ENCODE results near the gene GALNS. TPM values are rescaled to one million over a fixed set of nuclear protein-coding genes. Genes with fewer than 3 reads are reported as not detected.

Gene GALNS
- total and polyA plus RNA-seq, 4 donors, result 9.3 to 44.1 (median 28.9) TPM

DNA sequence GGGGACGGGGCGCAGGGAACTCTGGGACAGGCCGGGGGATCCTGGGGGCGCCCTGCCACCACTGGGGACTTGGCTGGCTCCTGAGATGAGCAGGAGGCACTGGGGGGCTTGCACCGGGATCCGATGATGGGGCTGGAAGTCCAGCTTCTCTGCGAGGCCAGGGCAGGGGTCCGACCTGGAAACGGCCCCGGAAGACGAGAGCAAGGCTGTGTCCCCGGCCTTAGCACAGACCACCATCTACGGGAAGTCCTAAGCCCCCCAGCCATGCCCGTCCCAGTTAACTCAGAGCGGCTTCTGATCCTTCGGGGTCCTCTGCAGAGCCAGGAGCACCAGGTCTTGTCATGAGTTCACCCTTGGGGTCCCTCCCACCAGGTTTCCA is 52.6 kb downstream of the GALNS start:
- no peaks in the 10 kb centered on the region for H3K27me3 ChIP-seq (ENCODE audit: control insufficient read depth in 1 of 2, insufficient read depth in 2 of 2, low read length in 1 of 2)
- no peaks in the 10 kb centered on the region for H3K9me3 ChIP-seq (ENCODE audit: control insufficient read depth, low read length)
- H3K27ac ChIP-seq (ENCODE audit: low read depth in 1 of 2, low read length in 2 of 2), result no peak overlapping the region
- H3K4me1 ChIP-seq (ENCODE audit: control insufficient read depth in 1 of 2, insufficient read depth in 2 of 2, low read length in 2 of 2), result no peaks in the 10 kb centered on the region
- no peak for ATAC-seq (ENCODE audit: low FRiP score)
- no peak for DNase-seq
- H3K36me3 ChIP-seq (ENCODE audit: control insufficient read depth in 1 of 2, insufficient read depth in 2 of 2, low read length in 1 of 2), result no peaks in the 10 kb centered on the region
- WGBS, 2 donors, result 1 to 2% methylated on average over 15 to 16 of the region's 16 CpGs
- intact Hi-C loops (cut with DNase I), result no loop called here
- H3K4me3 ChIP-seq (ENCODE audit: low read length in 2 of 2), result no peak overlapping the region

DNA sequence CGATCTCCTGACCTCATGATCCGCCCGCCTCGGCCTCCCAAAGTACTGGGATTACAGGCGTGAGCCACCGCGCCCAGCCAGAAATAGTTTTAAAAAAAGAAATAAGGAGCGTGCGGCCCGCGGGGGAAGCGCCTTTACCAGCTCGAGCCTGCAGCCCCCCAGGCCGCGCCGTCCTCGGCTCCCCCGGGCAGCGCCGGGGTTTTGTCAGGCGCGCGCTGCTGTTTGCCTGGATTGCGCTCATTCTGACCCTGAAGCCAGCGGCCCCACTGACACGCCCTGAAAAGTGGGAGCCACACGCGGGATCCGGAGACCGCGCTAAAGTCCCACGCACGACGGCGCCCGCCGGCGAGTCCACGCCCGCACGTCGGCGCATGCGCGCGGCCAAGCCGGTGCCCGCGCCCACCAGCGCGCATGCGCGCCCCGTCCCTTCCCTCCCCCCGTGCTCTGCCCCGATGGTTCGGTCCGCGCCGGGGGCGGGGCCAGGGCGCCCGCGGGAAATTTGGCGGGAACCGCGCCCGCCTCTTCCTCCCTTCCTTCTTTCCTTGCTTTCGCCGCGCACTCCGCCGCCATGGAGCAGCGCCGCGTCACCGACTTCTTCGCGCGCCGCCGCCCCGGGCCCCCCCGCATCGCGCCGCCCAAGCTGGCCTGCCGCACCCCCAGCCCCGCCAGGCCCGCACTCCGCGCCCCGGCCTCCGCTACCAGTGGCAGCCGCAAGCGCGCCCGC is 53.3 kb downstream of the GALNS start, which contains the start of gene CDT1:
TSS of gene CDT1 (plus strand) at position 526 of the 724 bp plus-strand sequence. CDS start at position 569, 43 bp downstream.
- DNase-seq, result peak; percentile 89 to 95
- Histone ChIP-seq H3K27me3 (ENCODE audit: control insufficient read depth in 1 of 2, insufficient read depth in 2 of 2, low read length in 1 of 2) (no peaks in the 10 kb centered on the region), H3K9me3 (ENCODE audit: control insufficient read depth, low read length) (no peaks in the 10 kb centered on the region), H3K27ac (ENCODE audit: low read depth in 1 of 2, low read length in 2 of 2) (no peak within 1 kb of the TSS), H3K36me3 (ENCODE audit: control insufficient read depth in 1 of 2, insufficient read depth in 2 of 2, low read length in 1 of 2) (no peaks in the 10 kb centered on the region), H3K4me1 (ENCODE audit: control insufficient read depth in 1 of 2, insufficient read depth in 2 of 2, low read length in 2 of 2) (no peaks in the 10 kb centered on the region), H3K4me3 (ENCODE audit: low read length in 2 of 2) (peak within 1 kb of the TSS; percentile 30 to 59)
- peak; percentile 88 for ATAC-seq (ENCODE audit: low FRiP score)
- intact Hi-C loops (cut with DNase I), result no loop called here
- 1% methylated on average over 70 to 97 of the region's 98 CpGs for WGBS, 2 donors

DNA sequence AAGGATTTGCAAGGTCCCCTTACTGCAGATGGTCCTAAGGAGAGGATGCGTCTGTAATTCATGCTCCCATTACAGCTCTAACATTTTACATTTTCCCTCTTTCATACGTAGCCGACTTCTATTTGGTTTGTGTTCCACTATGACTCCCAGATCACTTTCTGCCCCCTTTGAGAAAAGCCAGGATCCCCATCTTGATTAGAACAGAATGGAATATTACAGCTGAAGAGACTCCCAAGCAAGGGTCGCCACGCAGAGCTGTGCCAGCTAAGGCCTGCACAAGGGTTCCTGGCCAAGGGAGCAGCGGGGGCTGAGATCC is 56.5 kb downstream of the GALNS start:
- Histone ChIP-seq H3K4me1 (ENCODE audit: control insufficient read depth in 1 of 2, insufficient read depth in 2 of 2, low read length in 2 of 2) (no peaks in the 10 kb centered on the region), H3K4me3 (ENCODE audit: low read length in 2 of 2) (no peak overlapping the region), H3K9me3 (ENCODE audit: control insufficient read depth, low read length) (no peaks in the 10 kb centered on the region), H3K36me3 (ENCODE audit: control insufficient read depth in 1 of 2, insufficient read depth in 2 of 2, low read length in 1 of 2) (no peaks in the 10 kb centered on the region), H3K27ac (ENCODE audit: low read depth in 1 of 2, low read length in 2 of 2) (no peak overlapping the region), H3K27me3 (ENCODE audit: control insufficient read depth in 1 of 2, insufficient read depth in 2 of 2, low read length in 1 of 2) (no peaks in the 10 kb centered on the region)
- ATAC-seq (ENCODE audit: low FRiP score) (no peak), DNase-seq (no peak)
- intact Hi-C loops (cut with DNase I), result no loop called here
- WGBS, 2 donors, result 88 to 89% methylated on average over 6 of the region's 6 CpGs

DNA sequence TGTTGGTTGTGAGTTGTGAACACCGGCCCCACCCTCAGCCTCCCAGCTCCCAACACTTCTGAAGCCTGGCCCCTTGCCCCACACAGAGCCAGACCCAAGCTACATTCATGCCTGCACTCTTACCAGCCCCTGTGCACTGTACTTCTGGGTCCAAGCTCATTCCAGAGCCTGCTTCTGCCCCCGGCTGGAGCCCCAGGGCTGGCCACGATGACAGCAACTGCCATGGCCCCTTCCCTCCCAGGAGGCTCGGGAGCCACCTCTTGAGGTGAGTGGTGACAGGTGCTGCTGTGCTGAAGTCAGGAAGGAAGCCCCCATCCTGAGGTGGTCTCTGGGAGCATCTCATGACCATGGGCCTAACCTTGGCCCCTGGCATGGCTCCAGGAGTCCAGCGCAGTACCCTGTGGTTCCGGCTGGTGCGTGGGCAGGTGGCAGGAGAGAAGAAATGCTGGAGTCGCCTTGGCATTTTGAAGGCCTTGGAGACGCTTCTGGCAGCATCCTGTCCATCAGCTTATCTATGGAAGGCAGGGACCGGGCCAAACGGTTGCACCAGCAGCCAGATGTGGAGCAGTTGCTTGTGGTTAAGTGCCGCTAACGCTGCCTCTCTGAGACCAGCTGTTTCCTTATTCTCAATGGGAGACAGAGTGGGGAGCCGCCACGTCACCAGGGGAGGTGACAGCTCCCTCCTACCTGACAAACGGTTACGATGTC is 57.0 kb downstream of the GALNS start:
- intact Hi-C loops (cut with DNase I), result no loop called here
- no peaks in the 10 kb centered on the region for H3K4me1 ChIP-seq (ENCODE audit: control insufficient read depth in 1 of 2, insufficient read depth in 2 of 2, low read length in 2 of 2)
- no peak overlapping the region for H3K27ac ChIP-seq (ENCODE audit: low read depth in 1 of 2, low read length in 2 of 2)
- no peaks in the 10 kb centered on the region for H3K27me3 ChIP-seq (ENCODE audit: control insufficient read depth in 1 of 2, insufficient read depth in 2 of 2, low read length in 1 of 2)
- DNase-seq (no peak), ATAC-seq (ENCODE audit: low FRiP score) (no peak)
- H3K4me3 ChIP-seq (ENCODE audit: low read length in 2 of 2), result no peak overlapping the region
- WGBS, 2 donors, result 87 to 89% methylated on average over 17 of the region's 17 CpGs
- no peaks in the 10 kb centered on the region for H3K36me3 ChIP-seq (ENCODE audit: control insufficient read depth in 1 of 2, insufficient read depth in 2 of 2, low read length in 1 of 2)
- no peaks in the 10 kb centered on the region for H3K9me3 ChIP-seq (ENCODE audit: control insufficient read depth, low read length)

DNA sequence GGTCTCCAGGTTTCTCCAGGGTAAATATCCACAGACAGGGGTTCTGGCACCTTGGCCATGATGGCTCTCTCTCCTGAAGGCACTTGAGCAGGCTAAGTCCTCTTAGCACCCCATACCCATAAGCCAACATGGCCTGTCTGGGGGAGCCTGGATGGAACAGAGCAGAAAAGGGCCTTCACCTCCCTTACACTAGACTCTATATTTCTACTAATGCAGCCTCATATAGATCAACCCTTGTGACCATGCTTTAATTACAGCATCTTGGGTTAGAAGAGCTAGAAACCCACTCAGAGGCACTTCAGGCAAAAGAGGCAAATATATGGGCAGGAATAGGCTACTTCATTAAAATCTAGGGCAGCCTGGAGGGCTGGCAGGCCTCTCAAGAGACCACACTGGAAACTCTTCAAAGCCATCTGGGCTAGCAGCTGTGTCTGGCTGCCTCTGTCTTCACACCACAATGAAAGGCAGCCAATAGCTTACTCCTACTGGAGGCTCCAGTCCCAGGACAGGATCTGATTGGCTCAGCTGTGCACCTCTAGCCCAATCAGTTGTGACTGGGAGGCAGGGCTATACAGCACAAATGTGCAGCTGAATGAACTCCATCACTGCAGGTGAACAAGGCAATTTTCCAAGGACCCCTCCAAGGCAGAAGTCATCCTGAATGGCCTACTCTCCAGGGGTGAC is 57.8 kb downstream of the GALNS start:
- no peaks in the 10 kb centered on the region for H3K9me3 ChIP-seq (ENCODE audit: control insufficient read depth, low read length)
- no peak for ATAC-seq (ENCODE audit: low FRiP score)
- intact Hi-C loops (cut with DNase I), result no loop called here
- DNase-seq, result no peak
- no peaks in the 10 kb centered on the region for H3K36me3 ChIP-seq (ENCODE audit: control insufficient read depth in 1 of 2, insufficient read depth in 2 of 2, low read length in 1 of 2)
- H3K4me3 ChIP-seq (ENCODE audit: low read length in 2 of 2), result no peak overlapping the region
- H3K27me3 ChIP-seq (ENCODE audit: control insufficient read depth in 1 of 2, insufficient read depth in 2 of 2, low read length in 1 of 2), result no peaks in the 10 kb centered on the region
- no peak overlapping the region for H3K27ac ChIP-seq (ENCODE audit: low read depth in 1 of 2, low read length in 2 of 2)
- H3K4me1 ChIP-seq (ENCODE audit: control insufficient read depth in 1 of 2, insufficient read depth in 2 of 2, low read length in 2 of 2), result no peaks in the 10 kb centered on the region

DNA sequence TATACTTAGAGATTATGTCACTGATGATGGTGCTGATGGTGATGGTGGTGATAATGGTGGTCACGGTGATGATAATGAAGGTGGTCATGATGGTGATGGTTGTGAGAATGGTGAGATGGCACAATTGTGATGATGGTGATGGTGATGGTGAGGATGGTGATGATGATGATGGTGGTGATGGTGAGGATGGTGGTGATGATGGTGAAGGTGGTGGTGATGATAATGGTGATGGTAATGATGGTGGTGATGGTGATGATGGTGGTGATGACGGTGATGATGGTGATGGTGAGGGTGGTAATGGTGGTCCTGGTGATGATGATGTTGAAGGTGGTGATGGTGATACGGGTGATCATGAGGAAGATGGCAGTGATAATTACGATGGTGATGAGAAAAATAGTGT is 58.7 kb downstream of the GALNS start:
- no peak overlapping the region for H3K4me3 ChIP-seq (ENCODE audit: low read length in 2 of 2)
- no peaks in the 10 kb centered on the region for H3K36me3 ChIP-seq (ENCODE audit: control insufficient read depth in 1 of 2, insufficient read depth in 2 of 2, low read length in 1 of 2)
- no peak for ATAC-seq (ENCODE audit: low FRiP score)
- WGBS, 2 donors, result 94 to 96% methylated on average over 4 of the region's 4 CpGs
- H3K27ac ChIP-seq (ENCODE audit: low read depth in 1 of 2, low read length in 2 of 2), result no peak overlapping the region
- intact Hi-C loops (cut with DNase I), result no loop called here
- DNase-seq, result no peak
- H3K9me3 ChIP-seq (ENCODE audit: control insufficient read depth, low read length), result no peaks in the 10 kb centered on the region
- H3K27me3 ChIP-seq (ENCODE audit: control insufficient read depth in 1 of 2, insufficient read depth in 2 of 2, low read length in 1 of 2), result no peaks in the 10 kb centered on the region
- no peaks in the 10 kb centered on the region for H3K4me1 ChIP-seq (ENCODE audit: control insufficient read depth in 1 of 2, insufficient read depth in 2 of 2, low read length in 2 of 2)

DNA sequence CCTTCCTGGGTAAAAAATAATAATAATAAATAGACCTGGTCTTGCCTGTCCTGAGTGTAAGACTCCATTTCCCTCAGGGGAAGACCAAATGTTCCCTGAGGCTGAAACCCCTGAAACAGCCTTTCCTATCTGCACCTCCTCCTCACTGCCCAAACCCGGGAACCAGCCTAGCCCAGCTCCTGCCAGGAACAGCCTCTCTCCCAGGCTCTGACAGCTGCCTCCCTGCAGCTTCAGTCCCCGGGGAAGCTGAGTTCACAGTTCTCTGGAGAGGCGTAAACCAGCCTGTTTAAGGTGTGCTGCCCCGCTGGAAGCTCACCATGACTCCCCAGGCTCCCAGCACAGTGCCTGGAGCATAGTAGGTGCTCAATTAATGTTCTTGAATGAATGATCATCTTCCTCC is 60.5 kb downstream of the GALNS start:
- Histone ChIP-seq H3K4me1 (ENCODE audit: control insufficient read depth in 1 of 2, insufficient read depth in 2 of 2, low read length in 2 of 2) (no peaks in the 10 kb centered on the region), H3K9me3 (ENCODE audit: control insufficient read depth, low read length) (no peaks in the 10 kb centered on the region), H3K27ac (ENCODE audit: low read depth in 1 of 2, low read length in 2 of 2) (no peak overlapping the region), H3K36me3 (ENCODE audit: control insufficient read depth in 1 of 2, insufficient read depth in 2 of 2, low read length in 1 of 2) (no peaks in the 10 kb centered on the region), H3K4me3 (ENCODE audit: low read length in 2 of 2) (no peak overlapping the region), H3K27me3 (ENCODE audit: control insufficient read depth in 1 of 2, insufficient read depth in 2 of 2, low read length in 1 of 2) (no peaks in the 10 kb centered on the region)
- 54 to 59% methylated on average over 4 of the region's 4 CpGs for WGBS, 2 donors
- ATAC-seq (ENCODE audit: low FRiP score) (no peak), DNase-seq (no peak)
- intact Hi-C loops (cut with DNase I), result no loop called here

DNA sequence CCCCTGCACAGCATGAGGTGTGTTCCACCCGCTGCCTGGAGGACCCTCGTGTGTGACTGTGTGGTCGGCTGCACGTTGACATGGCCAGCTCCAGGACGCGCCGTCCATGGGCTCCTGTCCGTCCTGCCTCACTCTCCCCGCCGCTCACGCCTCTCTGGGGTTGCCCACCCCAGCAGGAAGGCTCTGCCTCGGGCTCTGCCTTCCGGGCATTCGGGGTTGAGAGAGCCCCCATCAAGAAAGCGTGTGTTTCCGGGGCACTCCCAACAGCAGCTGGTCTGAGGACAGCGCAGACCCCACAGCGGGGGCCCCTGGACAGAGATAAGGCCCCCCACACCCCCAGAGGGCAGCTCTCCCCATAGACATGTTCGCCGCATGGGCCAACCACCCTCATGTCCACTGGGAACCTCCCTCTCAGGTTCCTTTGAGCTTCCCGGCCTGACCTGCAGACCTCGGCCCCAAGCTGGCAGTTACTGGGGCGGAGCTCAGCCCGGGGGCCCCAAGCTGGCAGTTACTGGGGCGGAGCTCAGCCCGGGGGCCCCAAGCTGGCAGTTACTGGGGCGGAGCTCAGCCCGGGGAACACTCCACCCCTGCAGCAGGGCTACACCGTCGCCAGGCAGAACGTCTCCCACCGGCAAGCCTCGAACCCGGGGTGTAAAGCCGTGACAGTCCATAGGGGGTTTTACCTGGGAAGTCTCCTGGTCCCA is 63.3 kb downstream of the GALNS start:
- Histone ChIP-seq H3K9me3 (ENCODE audit: control insufficient read depth, low read length) (no peaks in the 10 kb centered on the region), H3K36me3 (ENCODE audit: control insufficient read depth in 1 of 2, insufficient read depth in 2 of 2, low read length in 1 of 2) (no peaks in the 10 kb centered on the region), H3K4me3 (ENCODE audit: low read length in 2 of 2) (no peak overlapping the region), H3K4me1 (ENCODE audit: control insufficient read depth in 1 of 2, insufficient read depth in 2 of 2, low read length in 2 of 2) (no peaks in the 10 kb centered on the region), H3K27me3 (ENCODE audit: control insufficient read depth in 1 of 2, insufficient read depth in 2 of 2, low read length in 1 of 2) (no peaks in the 10 kb centered on the region), H3K27ac (ENCODE audit: low read depth in 1 of 2, low read length in 2 of 2) (no peak overlapping the region)
- 52 to 53% methylated on average over 34 to 35 of the region's 35 CpGs for WGBS, 2 donors
- ATAC-seq (ENCODE audit: low FRiP score) (no peak), DNase-seq (peak in 1 of 2 donors; percentile 68)
- intact Hi-C loops (cut with DNase I), result no loop called here
